ENCODE results near the gene LCE1F. TPM values are rescaled to one million over a fixed set of nuclear protein-coding genes. Genes with fewer than 3 reads are reported as not detected.

Gene LCE1F
- total RNA-seq, 2 experiments from 2014 or later, result not detected

DNA sequence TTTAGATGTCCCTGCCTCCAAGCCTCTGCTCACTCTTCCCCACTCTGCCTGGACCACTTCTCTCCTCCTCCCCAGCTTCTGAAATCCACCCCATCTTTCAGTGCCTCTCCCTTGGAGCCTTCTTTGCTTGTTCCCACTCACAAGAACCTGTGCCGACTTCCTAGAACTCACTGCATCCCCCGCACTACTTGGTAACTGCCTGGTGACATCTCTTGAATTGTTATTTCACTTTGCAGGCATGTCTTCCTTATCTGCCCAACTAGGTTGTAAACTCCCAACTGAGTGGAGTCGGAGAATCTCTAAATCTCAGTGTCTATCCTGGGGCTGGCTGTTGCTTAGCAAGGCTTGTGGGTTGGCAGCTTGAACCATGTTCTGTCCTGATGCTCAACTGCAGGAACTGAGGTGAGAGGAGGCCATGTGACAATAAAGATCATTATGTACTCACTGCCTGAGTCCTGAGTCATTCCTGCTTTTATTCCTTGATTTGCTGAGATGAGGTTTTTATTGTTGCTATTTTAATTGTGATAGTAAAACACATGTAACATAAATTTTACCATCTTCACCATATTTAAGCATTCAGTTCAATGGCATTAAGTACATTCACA is 13.2 kb upstream of the LCE1F start:
- H3K27ac ChIP-seq (ENCODE audit: low read depth in 1 of 2, low read length in 2 of 2), result no peak overlapping the region
- TF ChIP-seq, protein P1, sequence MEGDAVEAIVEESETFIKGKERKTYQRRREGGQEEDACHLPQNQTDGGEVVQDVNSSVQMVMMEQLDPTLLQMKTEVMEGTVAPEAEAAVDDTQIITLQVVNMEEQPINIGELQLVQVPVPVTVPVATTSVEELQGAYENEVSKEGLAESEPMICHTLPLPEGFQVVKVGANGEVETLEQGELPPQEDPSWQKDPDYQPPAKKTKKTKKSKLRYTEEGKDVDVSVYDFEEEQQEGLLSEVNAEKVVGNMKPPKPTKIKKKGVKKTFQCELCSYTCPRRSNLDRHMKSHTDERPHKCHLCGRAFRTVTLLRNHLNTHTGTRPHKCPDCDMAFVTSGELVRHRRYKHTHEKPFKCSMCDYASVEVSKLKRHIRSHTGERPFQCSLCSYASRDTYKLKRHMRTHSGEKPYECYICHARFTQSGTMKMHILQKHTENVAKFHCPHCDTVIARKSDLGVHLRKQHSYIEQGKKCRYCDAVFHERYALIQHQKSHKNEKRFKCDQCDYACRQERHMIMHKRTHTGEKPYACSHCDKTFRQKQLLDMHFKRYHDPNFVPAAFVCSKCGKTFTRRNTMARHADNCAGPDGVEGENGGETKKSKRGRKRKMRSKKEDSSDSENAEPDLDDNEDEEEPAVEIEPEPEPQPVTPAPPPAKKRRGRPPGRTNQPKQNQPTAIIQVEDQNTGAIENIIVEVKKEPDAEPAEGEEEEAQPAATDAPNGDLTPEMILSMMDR (IDR thresholded peaks at IDR 0.05), result no peak
- CTCF ChIA-PET, result no interaction called here

DNA sequence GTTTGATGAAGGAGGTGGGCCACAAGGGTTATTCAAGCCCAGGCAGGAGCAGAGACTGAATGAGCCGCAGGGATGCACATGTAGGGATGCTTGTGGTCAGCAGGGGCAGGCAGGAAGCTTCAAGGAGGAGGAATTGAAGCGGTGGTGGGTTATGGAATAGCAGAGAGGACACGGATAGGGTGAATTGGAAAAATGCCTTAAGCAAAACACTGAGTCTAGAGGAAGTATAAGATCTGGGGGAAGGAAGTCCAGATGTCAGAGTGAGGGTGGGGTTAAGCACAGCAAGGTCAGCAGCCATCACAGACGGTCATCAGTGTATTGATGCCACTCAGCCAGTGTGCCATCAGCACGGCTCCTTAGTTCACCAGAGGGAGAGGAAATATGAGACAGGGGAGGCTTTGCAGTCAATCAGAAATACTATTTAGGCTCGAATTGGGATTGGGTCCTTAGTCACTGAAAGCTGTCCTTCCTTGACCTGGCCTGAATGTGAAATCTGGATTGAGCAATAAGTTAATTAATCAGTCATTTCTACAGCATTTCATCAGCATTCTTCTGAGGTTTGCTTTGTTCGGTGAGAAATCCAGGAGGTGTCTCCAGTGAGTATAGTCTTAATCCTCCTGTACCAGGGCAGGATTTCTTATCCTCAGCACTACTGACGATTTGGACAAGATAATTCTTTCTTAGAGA is 6.0 kb upstream of the LCE1F start:
- Mint-ChIP-seq H3K27ac (no peak overlapping the region), H3K9me3 (no peaks in the 10 kb centered on the region), H3K4me3 (no peak overlapping the region), H3K36me3 (ENCODE audit: low read depth) (no peaks in the 10 kb centered on the region), H3K4me1 (ENCODE audit: low read depth) (no peaks in the 10 kb centered on the region), H3K27me3 (peaks cover 29% of the 10 kb centered on the region)
- no peaks in the 10 kb centered on the region for H3K9me3 ChIP-seq (ENCODE audit: control insufficient read depth in 1 of 2, insufficient read depth in 1 of 2, low read length in 2 of 2)
- ChIA-PET POLR2A (no interaction called here), CTCF (no interaction called here)
- TF ChIP-seq, protein P1 (IDR thresholded peaks at IDR 0.05), result no peak
- peaks cover 0 to 5% of the 10 kb centered on the region in 2 experiments for H3K27me3 ChIP-seq (ENCODE audit: control insufficient read depth in 1 of 2, insufficient read depth in 2 of 2, low read length in 2 of 2)
- no peaks in the 10 kb centered on the region for H3K36me3 ChIP-seq (ENCODE audit: insufficient read depth, low read length)
- no peaks in the 10 kb centered on the region for H3K4me1 ChIP-seq (ENCODE audit: insufficient read depth, low read length)
- no peak overlapping the region for H3K4me3 ChIP-seq (ENCODE audit: low read length)
- intact Hi-C loops (cut with DNase I, micrococcal nuclease), result no loop called here
- no peak for ATAC-seq (ENCODE audit: poor library complexity)
- no peak overlapping the region for H3K27ac ChIP-seq (ENCODE audit: low read depth in 1 of 2, low read length in 2 of 2)
- DNase-seq, result no peak

More for the DNA sequence above, 13.2 kb upstream of the LCE1F start:
- intact Hi-C loops (cut with DNase I, micrococcal nuclease), result no loop called here
- no peaks in the 10 kb centered on the region for H3K9me3 Mint-ChIP-seq
- peaks cover 7 to 14% of the 10 kb centered on the region in 2 experiments for H3K27me3 ChIP-seq (ENCODE audit: control insufficient read depth in 1 of 2, insufficient read depth in 2 of 2, low read length in 2 of 2)
- DNase-seq, result no peak
- ATAC-seq (ENCODE audit: poor library complexity), result no peak
- peaks cover 47% of the 10 kb centered on the region for H3K27me3 Mint-ChIP-seq
- H3K4me3 ChIP-seq (ENCODE audit: low read length), result no peak overlapping the region
- H3K36me3 ChIP-seq (ENCODE audit: insufficient read depth, low read length), result no peaks in the 10 kb centered on the region
- H3K36me3 Mint-ChIP-seq (ENCODE audit: low read depth), result no peaks in the 10 kb centered on the region
- H3K4me1 Mint-ChIP-seq (ENCODE audit: low read depth), result no peaks in the 10 kb centered on the region
- no peak overlapping the region for H3K4me3 Mint-ChIP-seq
- H3K4me1 ChIP-seq (ENCODE audit: insufficient read depth, low read length), result no peaks in the 10 kb centered on the region
- peaks cover 0 to 6% of the 10 kb centered on the region in 2 experiments for H3K9me3 ChIP-seq (ENCODE audit: control insufficient read depth in 1 of 2, insufficient read depth in 1 of 2, low read length in 2 of 2)
- POLR2A ChIA-PET, result no interaction called here
- H3K27ac Mint-ChIP-seq, result no peak overlapping the region

DNA sequence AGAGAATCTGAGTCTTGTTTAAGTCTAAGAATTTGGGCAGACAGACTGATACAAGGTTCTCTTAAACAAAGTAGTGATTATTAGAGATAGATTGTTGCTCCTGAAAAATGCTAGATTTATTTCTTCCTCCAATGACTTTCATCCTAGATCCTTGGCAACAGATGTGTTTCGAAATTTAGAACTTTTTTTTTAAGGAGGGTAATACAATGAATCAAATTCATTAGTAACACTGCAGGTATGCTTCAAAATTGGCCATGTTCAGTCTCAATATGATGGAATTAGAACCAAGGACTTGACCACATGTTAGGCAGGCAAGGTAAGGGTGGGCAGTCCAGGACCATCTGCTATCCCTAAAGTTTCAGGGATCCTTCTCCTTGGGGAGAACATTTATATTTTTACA is 4.5 kb upstream of the LCE1F start:
- CTCF ChIA-PET, result no interaction called here
- Mint-ChIP-seq H3K9me3 (peaks cover 3% of the 10 kb centered on the region), H3K27me3 (peaks cover 41% of the 10 kb centered on the region), H3K36me3 (ENCODE audit: low read depth) (no peaks in the 10 kb centered on the region), H3K4me1 (ENCODE audit: low read depth) (no peaks in the 10 kb centered on the region), H3K27ac (no peak overlapping the region), H3K4me3 (no peak overlapping the region)
- intact Hi-C loops (cut with DNase I, micrococcal nuclease), result no loop called here
- no peaks in the 10 kb centered on the region for H3K4me1 ChIP-seq (ENCODE audit: insufficient read depth, low read length)
- H3K9me3 ChIP-seq (ENCODE audit: control insufficient read depth in 1 of 2, insufficient read depth in 1 of 2, low read length in 2 of 2), result no peaks in the 10 kb centered on the region
- H3K36me3 ChIP-seq (ENCODE audit: insufficient read depth, low read length), result no peaks in the 10 kb centered on the region
- ATAC-seq (ENCODE audit: poor library complexity) (no peak), DNase-seq (no peak)
- no peak overlapping the region for H3K4me3 ChIP-seq (ENCODE audit: low read length)
- H3K27ac ChIP-seq (ENCODE audit: low read depth in 1 of 2, low read length in 2 of 2), result no peak overlapping the region
- peaks cover 3 to 6% of the 10 kb centered on the region in 2 experiments for H3K27me3 ChIP-seq (ENCODE audit: control insufficient read depth in 1 of 2, insufficient read depth in 2 of 2, low read length in 2 of 2)
- TF ChIP-seq, protein P1 (IDR thresholded peaks at IDR 0.05), result no peak
- POLR2A ChIA-PET, result no interaction called here

All from CD4-positive, alpha-beta T cell (primary cell).